Neural progenitor cell (in vitro differentiated cells): ENCODE data around the gene SNAPIN. TPM values are rescaled to one million over a fixed set of nuclear protein-coding genes. Genes with fewer than 3 reads are reported as not detected.

Source experiments
- DNase-seq: peaks from one replicate; pipeline ENCODE4 v3.0.0-alpha.2; 2016; ENCODE audit warnings: low spot score
- H2AFZ ChIP-seq: fragments of 200-600 bp; sonication (generic); replicated peaks from 2 replicates; pipeline ENCODE4 v1.6.1; 2016; ENCODE audit warnings: antibody characterized with exemption
- H3F3A ChIP-seq: fragments of 200-600 bp; sonication (generic); 2 replicates; pipeline ENCODE4 v1.6.1; 2016; ENCODE audit warnings: antibody characterized with exemption, low read depth
- H3K27ac ChIP-seq: fragments of 200-600 bp; sonication (generic); 2 replicates; pipeline ENCODE4 v1.5.1; 2016; ENCODE audit warnings: mild to moderate bottlenecking
- H3K27me3 ChIP-seq: fragments of 200-600 bp; sonication (generic); 2 replicates; pipeline ENCODE4 v1.6.1; 2016; ENCODE audit warnings: mild to moderate bottlenecking, moderate library complexity
- H3K36me3 ChIP-seq: fragments of 200-600 bp; sonication (generic); 2 replicates; pipeline ENCODE4 v1.5.1; 2016
- H3K4me1 ChIP-seq: fragments of 200-600 bp; sonication (generic); 2 replicates; pipeline ENCODE4 v1.6.1; 2016; ENCODE audit warnings: mixed run types
- H3K4me2 ChIP-seq: fragments of 200-600 bp; sonication (generic); 2 replicates; pipeline ENCODE4 v1.6.1; 2016
- H3K4me3 ChIP-seq: fragments of 200-600 bp; sonication (generic); 2 replicates; pipeline ENCODE4 v1.5.1; 2016
- H3K79me2 ChIP-seq: fragments of 200-600 bp; sonication (generic); 2 replicates; pipeline ENCODE4 v1.6.1; 2016; ENCODE audit warnings: low read depth
- H3K9ac ChIP-seq: fragments of 200-600 bp; sonication (generic); 2 replicates; pipeline ENCODE4 v1.6.1; 2016
- H3K9me3 ChIP-seq: fragments of 200-600 bp; sonication (generic); 2 replicates; pipeline ENCODE4 v1.5.1; 2016; ENCODE audit warnings: low read depth
- H4K20me1 ChIP-seq: fragments of 200-600 bp; sonication (generic); 2 replicates; pipeline ENCODE4 v1.6.1; 2016; ENCODE audit warnings: low read depth
- H3K27ac Mint-ChIP-seq: 3 replicates; pipeline ENCODE4 v1.8.0; 2021; ENCODE audit warnings: mixed read lengths
- H3K27me3 Mint-ChIP-seq: 2 replicates; pipeline ENCODE4 v1.8.0; 2022; ENCODE audit warnings: low read depth, mild to moderate bottlenecking, inconsistent platforms, moderate library complexity, mixed read lengths; ENCODE audit not compliant: insufficient read depth
- H3K36me3 Mint-ChIP-seq: 3 replicates; pipeline ENCODE4 v1.8.0; 2021; ENCODE audit warnings: mixed read lengths
- H3K4me1 Mint-ChIP-seq: 3 replicates; pipeline ENCODE4 v1.8.0; 2021; ENCODE audit warnings: mixed read lengths
- H3K4me3 Mint-ChIP-seq: 3 replicates; pipeline ENCODE4 v1.8.0; 2021; ENCODE audit warnings: mild to moderate bottlenecking, moderate library complexity, mixed read lengths
- H3K9me3 Mint-ChIP-seq: 3 replicates; pipeline ENCODE4 v1.8.0; 2020; ENCODE audit warnings: mixed read lengths
- CTCF ChIP-seq: fragments of 200-600 bp; sonication (generic); IDR thresholded peaks from 2 replicates; pipeline ENCODE4 v1.5.1; 2017; ENCODE audit warnings: antibody characterized with exemption, mild to moderate bottlenecking
- EZH2 ChIP-seq: fragments of 200-600 bp; sonication (generic); IDR thresholded peaks from 2 replicates; pipeline ENCODE4 v1.6.1; 2017; ENCODE audit warnings: antibody characterized with exemption, mild to moderate bottlenecking, moderate library complexity
- EZH2phosphoT487 ChIP-seq: fragments of 200-600 bp; sonication (generic); IDR thresholded peaks from 2 replicates; pipeline ENCODE4 v1.6.1; 2017; ENCODE audit warnings: antibody characterized with exemption
- total RNA-seq: library from RNA; depleted of rRNA; stranded (reverse); fragments of >200 nt; gene quantifications from 2 replicates; pipeline ENCODE4 v1.2.3, GENCODE V29; 2015; ENCODE audit warnings: low replicate concordance

Gene SNAPIN
- total RNA-seq, 1 donor from 2014 or later = 52.4 TPM

- Histone ChIP-seq H2AFZ (peak within 1 kb of the TSS; percentile 50), H3K79me2 (peaks cover 51% of the 10 kb centered on the region)
- H3K36me3 Mint-ChIP-seq = peaks cover 17% of the 10 kb centered on the region
Measured at GRCh38 chr1:153633754-153634665, 24.5 kb upstream of the SNAPIN start, which contains the start of gene CHTOP. Gene CHTOP (plus strand): TSS chr1:153634066. CDS start chr1:153636589, 2,523 bp downstream.

GRCh38 chr1:153635872-153636271 lies 22.6 kb upstream of the SNAPIN start:
- H3F3A ChIP-seq = peaks cover 22% of the 10 kb centered on the region
- no peaks in the 10 kb centered on the region for H3K9me3 Mint-ChIP-seq
- H3K4me1 Mint-ChIP-seq = peaks cover 19% of the 10 kb centered on the region
- H3K9ac ChIP-seq = no peak overlapping the region
- H3K9me3 ChIP-seq = no peaks in the 10 kb centered on the region
- H3K36me3 Mint-ChIP-seq = peaks cover 17% of the 10 kb centered on the region
- H3K27me3 Mint-ChIP-seq = peaks cover 2% of the 10 kb centered on the region
- peaks cover 8% of the 10 kb centered on the region for H3K4me1 ChIP-seq
- H3K4me2 ChIP-seq = peak overlapping the region; percentile 73
- no peak overlapping the region for H3K27ac ChIP-seq
- H3K4me3 ChIP-seq = peak overlapping the region; percentile 68
- H2AFZ ChIP-seq = no peak overlapping the region
- peak overlapping the region; percentile 85 for H3K4me3 Mint-ChIP-seq
- no peak for TF ChIP-seq EZH2
- no peak for TF ChIP-seq EZH2phosphoT487
- TF ChIP-seq CTCF = no peak
- peaks cover 28% of the 10 kb centered on the region for H3K36me3 ChIP-seq
- peaks cover 69% of the 10 kb centered on the region for H3K79me2 ChIP-seq
- no peak for DNase-seq
- H3K27me3 ChIP-seq = no peaks in the 10 kb centered on the region
- peaks cover 35% of the 10 kb centered on the region for H4K20me1 ChIP-seq
- H3K27ac Mint-ChIP-seq = no peak overlapping the region

More at GRCh38 chr1:153633754-153634665, 24.5 kb upstream of the SNAPIN start, which contains the start of gene CHTOP:
- Mint-ChIP-seq H3K4me1 (peaks cover 25% of the 10 kb centered on the region), H3K27me3 (peaks cover 2% of the 10 kb centered on the region), H3K9me3 (no peaks in the 10 kb centered on the region), H3K4me3 (peak within 1 kb of the TSS; percentile 94), H3K27ac (peak within 1 kb of the TSS; percentile 100)
- DNase-seq = peak; percentile 99
- H3F3A ChIP-seq = peaks cover 16% of the 10 kb centered on the region
- H3K27me3 ChIP-seq = no peaks in the 10 kb centered on the region
- no peak for TF ChIP-seq EZH2
- TF ChIP-seq EZH2phosphoT487 = no peak
- no peak for TF ChIP-seq CTCF
- peaks cover 13% of the 10 kb centered on the region for H3K4me1 ChIP-seq
- peak within 1 kb of the TSS; percentile 99 for H3K27ac ChIP-seq
- no peaks in the 10 kb centered on the region for H3K9me3 ChIP-seq
- peak within 1 kb of the TSS; percentile 100 for H3K9ac ChIP-seq
- peak within 1 kb of the TSS; percentile 73 for H3K4me2 ChIP-seq
- peaks cover 27% of the 10 kb centered on the region for H4K20me1 ChIP-seq
- peaks cover 25% of the 10 kb centered on the region for H3K36me3 ChIP-seq
- peak within 1 kb of the TSS; percentile 68 for H3K4me3 ChIP-seq

- TF ChIP-seq EZH2 (no peak), EZH2phosphoT487 (no peak), CTCF (no peak)
- Mint-ChIP-seq H3K36me3 (peaks cover 21% of the 10 kb centered on the region), H3K27me3 (peaks cover 2% of the 10 kb centered on the region), H3K9me3 (no peaks in the 10 kb centered on the region), H3K27ac (no peak overlapping the region), H3K4me1 (peaks cover 19% of the 10 kb centered on the region), H3K4me3 (peak overlapping the region; percentile 85)
- H3K4me3 ChIP-seq = no peak overlapping the region
- H3K27ac ChIP-seq = no peak overlapping the region
- H2AFZ ChIP-seq = no peak overlapping the region
- H3K36me3 ChIP-seq = peaks cover 32% of the 10 kb centered on the region
- H3K79me2 ChIP-seq = peaks cover 74% of the 10 kb centered on the region
- H4K20me1 ChIP-seq = peaks cover 39% of the 10 kb centered on the region
- no peaks in the 10 kb centered on the region for H3K9me3 ChIP-seq
- H3K4me1 ChIP-seq = peaks cover 8% of the 10 kb centered on the region
- peaks cover 22% of the 10 kb centered on the region for H3F3A ChIP-seq
- H3K4me2 ChIP-seq = peak overlapping the region; percentile 73
- DNase-seq = no peak
- no peak overlapping the region for H3K9ac ChIP-seq
- no peaks in the 10 kb centered on the region for H3K27me3 ChIP-seq
Measured at GRCh38 chr1:153636312-153636711, 22.2 kb upstream of the SNAPIN start.
